Stomach (tissue), 9 donors: ENCODE measurements around the gene TIGD7. TPM values are rescaled to one million over a fixed set of nuclear protein-coding genes. Genes with fewer than 3 reads are reported as not detected.
"Not testable (repeated sequence)": the region's sequence is repeated elsewhere in the genome, so short reads cannot be mapped to it uniquely, and the experiment has no call there.

Experiments
- DNase-seq, 2 donors: peaks; one replicate each; pipeline versions ENCODE4 v3.0.0 to v3.0.0-alpha.2; 2013 to 2019
- H3K27ac ChIP-seq, 5 donors: fragments of 200-600 bp in 4 of 5; sonication (generic) in 4 of 5; one replicate each; pipeline ENCODE4 v1.5.1; 2013 to 2019; ENCODE audit warnings: mild to moderate bottlenecking in 1 of 5, moderate library complexity in 1 of 5
- H3K27me3 ChIP-seq, 3 donors: fragments of 200-600 bp; sonication (generic); one replicate each; pipeline ENCODE4 v1.5.1; 2017 to 2019; ENCODE audit warnings: mixed run types in 1 of 3
- H3K36me3 ChIP-seq, 4 donors: fragments of 200-600 bp; sonication (generic); 1 replicate in 3 of 4; 2 replicates in 1 of 4; pipeline ENCODE4 v1.5.1; 2016 to 2019
- H3K4me1 ChIP-seq, 4 donors: fragments of 200-600 bp; sonication (generic); one replicate each; pipeline ENCODE4 v1.5.1; 2016 to 2019
- H3K4me3 ChIP-seq, 4 donors: fragments of 200-600 bp; sonication (generic) in 3 of 4; one replicate each; pipeline ENCODE4 v1.5.1; 2016 to 2019; ENCODE audit warnings: mild to moderate bottlenecking in 1 of 4
- H3K9me3 ChIP-seq, 4 donors: fragments of 200-600 bp; sonication (generic); one replicate each; pipeline ENCODE4 v1.5.1; 2016 to 2019
- CTCF ChIP-seq, 7 experiments: fragments of 450-650 bp in 4 of 7; fragments of 200-600 bp in 3 of 7; sonication (generic) in 3 of 7; IDR thresholded peaks; one replicate each; pipeline ENCODE4 v1.5.1; 2016 to 2019; ENCODE audit warnings: antibody characterized with exemption in 7 of 7, control low read depth in 2 of 7, mild to moderate bottlenecking in 1 of 7
- EP300 ChIP-seq: sonication (generic); formaldehyde crosslinking; IDR thresholded peaks from one replicate; pipeline ENCODE4 v1.6.1; 2017; ENCODE audit warnings: antibody characterized with exemption
- POLR2A ChIP-seq, 4 donors: fragments of 450-650 bp; IDR thresholded peaks; one replicate each; pipeline ENCODE4 v1.6.1; 2016; ENCODE audit warnings: antibody characterized with exemption in 4 of 4, control low read depth in 2 of 4, mild to moderate bottlenecking in 1 of 4, moderate library complexity in 1 of 4
- POLR2AphosphoS5 ChIP-seq, 3 donors: sonication (generic); formaldehyde crosslinking; IDR thresholded peaks; one replicate each; pipeline ENCODE4 v1.6.1; 2016; ENCODE audit warnings: antibody characterized with exemption in 3 of 3
- WGBS, 5 donors: extraction: QIAGEN DNeasy Blood & Tissue Kit in 3 of 5; methylation state at CpG; one replicate each; pipeline versions ENCODE4 v1.1.5 to v1.1.7; 2013 to 2018; 5-methylcytosine and 5-hydroxymethylcytosine counted together
- intact Hi-C: fragments of 100-400 bp; cut with DNase I; formaldehyde crosslinking; loops from one replicate; pipeline ENCODE4 v1.15.1; 2023; ENCODE audit warnings: low total_unique reads
- polyA plus RNA-seq, 3 donors: library from polyadenylated mRNA; stranded (reverse); fragments of 200-250 nt; gene quantifications; one replicate each; pipeline ENCODE4 v1.2.3, GENCODE V29; 2013
- total RNA-seq, 5 donors: library from RNA; depleted of rRNA; stranded (reverse); fragments of >200 nt; gene quantifications; one replicate each; pipeline versions ENCODE4 v1.1.0 to v1.2.3, GENCODE V29; 2014 to 2016
- donor health status: healthy with polysubstance abuse.
- donor health status: Bipolar disorder and iron deficiency.
- donor health status: healthy.

TIGD7 gene
- total and polyA plus RNA-seq, 8 donors: 1.6 to 8.3 (median 2.4) TPM; not detected in 2

- Histone ChIP-seq H3K9me3 (no peaks in the 10 kb centered on the region), H3K27me3 (no peaks in the 10 kb centered on the region), H3K4me3 (no peak overlapping the region), H3K27ac (no peak overlapping the region), H3K4me1 (no peaks in the 10 kb centered on the region), H3K36me3 (no peaks in the 10 kb centered on the region)
- TF ChIP-seq EP300 (no peak), CTCF (IDR thresholded peaks at IDR 0.05) (no peak), POLR2AphosphoS5 (IDR thresholded peaks at IDR 0.05) (no peak), POLR2A (IDR thresholded peaks at IDR 0.05) (no peak)
- intact Hi-C loops: no loop called here
- DNase-seq: no peak
These were observed 30.3 kb downstream of the TIGD7 start for GRCh38 chr16:3274947-3275346.

DNA sequence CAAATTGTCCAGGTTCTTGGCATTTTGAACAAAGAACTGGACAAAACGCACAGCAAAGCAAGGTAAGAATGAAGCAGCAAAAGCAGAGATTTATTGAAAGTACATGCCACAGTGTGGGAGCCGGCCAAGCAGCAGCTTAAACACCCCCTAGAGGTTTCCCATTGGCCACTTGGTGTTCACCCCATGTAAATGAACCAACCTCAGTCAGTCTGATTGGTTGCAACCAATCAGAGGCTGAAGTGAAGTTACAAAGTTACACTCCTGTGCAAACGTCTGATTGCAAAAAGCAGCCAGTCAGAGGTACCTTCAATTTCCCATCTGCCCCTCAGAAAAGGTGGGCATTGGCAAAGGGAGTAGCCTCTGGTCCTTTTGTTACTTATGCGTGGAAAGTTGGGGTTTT, 30.7 kb downstream of the TIGD7 start:
- 41 to 61% (median 43%) methylated on average over 4 of the region's 4 CpGs for WGBS, 5 donors
- no peaks in the 10 kb centered on the region for H3K4me1 ChIP-seq
- TF ChIP-seq POLR2AphosphoS5 (IDR thresholded peaks at IDR 0.05) (no peak), EP300 (no peak), POLR2A (IDR thresholded peaks at IDR 0.05) (no peak), CTCF (IDR thresholded peaks at IDR 0.05) (no peak)
- peaks cover 0 to 3% (median 0%) of the 10 kb centered on the region in 4 donors for H3K36me3 ChIP-seq
- no peak overlapping the region for H3K27ac ChIP-seq
- intact Hi-C loops: no loop called here
- H3K4me3 ChIP-seq: no peak overlapping the region
- DNase-seq: no peak
- H3K27me3 ChIP-seq: no peaks in the 10 kb centered on the region
- H3K9me3 ChIP-seq: no peaks in the 10 kb centered on the region

DNA sequence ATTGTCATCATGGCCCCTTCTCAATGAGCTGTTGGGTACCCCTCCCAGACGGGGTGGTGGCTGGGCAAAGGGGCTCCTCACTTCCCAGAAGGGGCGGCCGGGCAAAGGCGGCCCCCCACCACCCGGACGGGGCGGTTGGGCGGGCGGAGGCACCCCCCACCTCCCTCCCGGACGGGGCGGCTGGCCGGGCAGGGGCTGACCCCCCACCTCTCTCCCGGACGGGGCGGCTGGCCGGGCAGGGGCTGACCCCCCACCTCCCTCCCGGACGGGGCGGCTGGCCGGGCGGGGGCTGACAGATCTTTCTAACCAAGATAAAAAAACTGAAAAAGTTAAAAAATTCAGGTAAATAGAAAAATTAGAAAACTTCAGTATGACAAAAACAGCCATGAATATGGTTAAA, 33.9 kb downstream of the TIGD7 start:
- H3K27ac ChIP-seq, DNase-seq, H3K27me3 ChIP-seq, H3K9me3 ChIP-seq, intact Hi-C loops, H3K4me3 ChIP-seq: not testable (repeated sequence)
- 91 to 94% (median 93%) methylated on average over 22 of the region's 22 CpGs for WGBS, 5 donors
- peaks cover 0 to 11% (median 4%) of the 10 kb centered on the region in 4 donors for H3K4me1 ChIP-seq
- H3K36me3 ChIP-seq: peaks cover 0 to 28% (median 25%) of the 10 kb centered on the region in 4 donors

GRCh38 chr16:3270718-3271117, 34.5 kb downstream of the TIGD7 start:
- intact Hi-C loops, H3K27ac ChIP-seq, H3K27me3 ChIP-seq, DNase-seq, H3K4me3 ChIP-seq, H3K9me3 ChIP-seq: not testable (repeated sequence)
- Histone ChIP-seq H3K4me1 (peaks cover 0 to 13% (median 7%) of the 10 kb centered on the region in 4 donors), H3K36me3 (peaks cover 0 to 33% (median 29%) of the 10 kb centered on the region in 4 donors)
- WGBS, 5 donors: 78 to 87% (median 86%) methylated on average over 5 of the region's 5 CpGs

DNA sequence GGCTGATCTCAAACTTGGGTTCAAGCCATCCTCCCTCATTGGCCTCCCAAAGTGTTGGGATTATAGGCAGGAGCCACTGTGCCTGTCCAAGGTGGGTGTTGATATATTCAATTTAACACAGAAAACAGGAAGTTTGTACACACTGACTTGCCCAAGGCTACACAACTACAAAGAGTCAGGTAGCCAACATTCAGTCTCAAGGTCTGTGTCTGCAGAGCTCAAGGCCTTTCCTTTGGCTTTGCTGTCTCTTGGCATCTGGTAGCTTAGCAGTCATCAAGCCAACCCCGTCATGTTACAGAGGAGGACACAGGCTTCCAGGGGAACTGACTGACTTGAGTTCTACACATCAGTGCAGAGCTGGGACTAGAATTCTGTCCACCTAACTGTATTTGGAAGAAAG, 36.9 kb downstream of the TIGD7 start:
- Histone ChIP-seq H3K9me3 (peaks cover 0 to 4% (median 0%) of the 10 kb centered on the region in 4 donors), H3K4me3 (no peak overlapping the region), H3K27ac (no peak overlapping the region), H3K4me1 (peaks cover 4 to 27% (median 20%) of the 10 kb centered on the region in 4 donors), H3K27me3 (no peaks in the 10 kb centered on the region), H3K36me3 (peaks cover 0 to 37% (median 31%) of the 10 kb centered on the region in 4 donors)
- no peak for DNase-seq
- intact Hi-C loops: no loop called here
- 78 to 100% (median 80%) methylated on average over 1 of the region's 1 CpG for WGBS, 5 donors
- TF ChIP-seq EP300 (no peak), CTCF (IDR thresholded peaks at IDR 0.05) (no peak), POLR2A (IDR thresholded peaks at IDR 0.05) (no peak), POLR2AphosphoS5 (IDR thresholded peaks at IDR 0.05) (no peak)
